ENCODE data around the gene SLC27A5. TPM values are rescaled to one million over a fixed set of nuclear protein-coding genes. Genes with fewer than 3 reads are reported as not detected.

The SLC27A5 gene
- total and polyA plus RNA-seq, 2 of the 13 experiments (the other 11 are each of a cell fraction or from before 2014, with no cell fraction given): 30.3 to 40.2 TPM

GRCh38 chr19:58466760-58467589 is 44.8 kb downstream of the SLC27A5 start, which contains the start of gene ZNF324 (continued):
- TF ChIP-seq TFDP1 (CRISPR knock-in tag; IDR thresholded peaks at IDR 0.05; ENCODE audit: borderline replicate concordance) (peak; percentile 40; the same call in 1 of the 2 replicates), ZNF430 (CRISPR knock-in tag; IDR thresholded peaks at IDR 0.05) (0 out of 2 replicates have a peak, but pooled peaks have one; percentile 31), ZSCAN31 (CRISPR knock-in tag; IDR thresholded peaks at IDR 0.05; ENCODE audit: low read depth) (no peak), THRA (CRISPR knock-in tag; IDR thresholded peaks at IDR 0.05; ENCODE audit: borderline replicate concordance) (no peak; the same call in 1 of the 2 replicates), MIXL1 (CRISPR knock-in tag; IDR thresholded peaks at IDR 0.05) (no peak), MAX (IDR thresholded peaks at IDR 0.05) (peak; percentile 70), PHF21A (CRISPR knock-in tag; IDR thresholded peaks at IDR 0.05) (peak; percentile 23; the same call in 1 of the 2 replicates), THAP8 (CRISPR knock-in tag; IDR thresholded peaks at IDR 0.05; ENCODE audit: borderline replicate concordance) (no peak), ZNF569 (CRISPR knock-in tag; IDR thresholded peaks at IDR 0.05; ENCODE audit: borderline replicate concordance) (no peak), KDM3A (CRISPR knock-in tag; IDR thresholded peaks at IDR 0.05; ENCODE audit: low read depth) (peak; percentile 46; the same call in 1 of the 2 replicates), FOSL2 (CRISPR knock-in tag; IDR thresholded peaks at IDR 0.05) (no peak), SALL1 (CRISPR knock-in tag; IDR thresholded peaks at IDR 0.05) (peak; percentile 30; the same call in 1 of the 2 replicates), SKIL (CRISPR knock-in tag; IDR thresholded peaks at IDR 0.05; ENCODE audit: borderline replicate concordance) (no peak), SIN3A (IDR thresholded peaks at IDR 0.05; ENCODE audit: borderline replicate concordance, low read depth, low read length) (peak; percentile 82; the same call in 1 of the 2 replicates), SNAI1 (CRISPR knock-in tag; IDR thresholded peaks at IDR 0.05; ENCODE audit: borderline replicate concordance) (no peak), ZNF124 (CRISPR knock-in tag; IDR thresholded peaks at IDR 0.05) (peak; percentile 46; the same call in 1 of the 2 replicates), ZNF556 (CRISPR knock-in tag; IDR thresholded peaks at IDR 0.05; ENCODE audit: borderline replicate concordance) (0 out of 2 replicates have a peak, but pooled peaks have one; percentile 37), NFYC (CRISPR knock-in tag; IDR thresholded peaks at IDR 0.05) (peak; percentile 88), AGO2 (optimal IDR thresholded peaks at IDR 0.05; ENCODE audit: low read depth, low read length) (peak; percentile 56), STAT6 (CRISPR knock-in tag; IDR thresholded peaks at IDR 0.05; ENCODE audit: borderline replicate concordance) (no peak)

Data from HepG2 (cell line).